GM13976 (cell line): ENCODE results near the gene C10orf71.

Source experiments
- DNase-seq: peaks from one replicate; pipeline ENCODE4 v3.0.0; 2012; ENCODE audit warnings: low spot score
- CTCF ChIP-seq: IDR thresholded peaks from 2 replicates; pipeline ENCODE4 v1.5.1; 2012; ENCODE audit warnings: borderline replicate concordance, mild to moderate bottlenecking; ENCODE audit not compliant: insufficient read depth; ENCODE audit errors: extremely low read depth, missing control alignments, control extremely low read depth
- in situ Hi-C: fragments of 300-500 bp; cut with MboI; formaldehyde crosslinking; loops from one replicate; pipeline ENCODE4 v1.12.0; 2022; ENCODE audit warnings: low sequenced_read_pairs, mixed read lengths, inconsistent platforms; ENCODE audit not compliant: unreplicated experiment

C10orf71 gene

GRCh38 chr10:49257154-49257553 is 41.8 kb upstream of the C10orf71 start:
- DNase-seq: no peak
- TF ChIP-seq CTCF: no peak
- in situ Hi-C loops: no loop called here

DNA sequence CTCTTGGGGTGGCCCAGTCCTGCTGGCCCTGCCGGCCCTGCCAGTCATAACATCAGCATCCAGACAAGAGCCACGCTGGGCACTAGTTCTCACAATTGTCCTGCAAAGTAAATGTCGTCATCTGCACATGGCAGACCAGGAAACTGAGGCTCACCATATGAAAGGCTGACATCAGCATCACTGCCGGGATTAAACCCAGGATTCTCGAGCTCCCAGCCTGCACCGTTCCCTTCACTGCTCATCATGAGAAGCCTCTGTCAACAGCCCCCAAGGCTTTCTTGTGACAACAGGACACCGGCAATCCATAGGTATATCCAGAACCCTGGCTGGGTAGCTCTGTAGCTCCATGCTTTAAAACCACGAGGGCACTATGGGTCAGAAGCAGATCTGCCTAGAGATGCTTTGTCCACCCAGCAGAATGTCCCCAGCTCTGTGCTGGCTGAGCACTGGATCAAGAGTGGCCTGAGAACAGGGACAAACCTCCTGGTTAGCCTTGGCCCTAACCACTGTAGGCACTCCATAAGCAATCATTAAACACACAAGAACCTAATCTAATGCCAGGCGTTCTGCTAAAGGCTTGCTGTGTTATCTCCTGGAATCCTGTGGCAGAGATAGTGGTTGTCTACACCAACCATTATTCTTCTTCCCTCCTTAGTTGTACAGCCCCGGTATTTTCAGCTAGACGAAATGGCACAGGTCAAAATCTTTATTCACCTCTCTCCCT is 41.2 kb upstream of the C10orf71 start:
- DNase-seq: no peak
- in situ Hi-C loops: no loop called here
- no peak for TF ChIP-seq CTCF

DNA sequence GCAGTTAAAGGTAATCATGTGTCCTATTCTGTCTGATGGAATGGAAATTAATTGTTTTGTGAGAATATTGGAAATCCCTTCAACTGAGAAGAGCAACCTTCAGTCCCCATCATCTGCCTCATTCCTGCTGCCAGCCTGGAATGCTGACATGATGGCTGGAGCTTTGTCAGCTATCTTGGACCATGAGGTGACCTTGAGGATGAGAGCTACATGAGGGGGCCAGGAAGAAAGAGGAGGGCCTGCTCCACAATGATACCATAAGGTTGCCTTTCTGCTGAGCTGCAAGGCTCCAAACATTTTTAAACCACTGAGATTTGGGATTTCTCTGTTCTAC is 40.7 kb upstream of the C10orf71 start:
- in situ Hi-C loops: no loop called here
- DNase-seq: no peak
- no peak for TF ChIP-seq CTCF

DNA sequence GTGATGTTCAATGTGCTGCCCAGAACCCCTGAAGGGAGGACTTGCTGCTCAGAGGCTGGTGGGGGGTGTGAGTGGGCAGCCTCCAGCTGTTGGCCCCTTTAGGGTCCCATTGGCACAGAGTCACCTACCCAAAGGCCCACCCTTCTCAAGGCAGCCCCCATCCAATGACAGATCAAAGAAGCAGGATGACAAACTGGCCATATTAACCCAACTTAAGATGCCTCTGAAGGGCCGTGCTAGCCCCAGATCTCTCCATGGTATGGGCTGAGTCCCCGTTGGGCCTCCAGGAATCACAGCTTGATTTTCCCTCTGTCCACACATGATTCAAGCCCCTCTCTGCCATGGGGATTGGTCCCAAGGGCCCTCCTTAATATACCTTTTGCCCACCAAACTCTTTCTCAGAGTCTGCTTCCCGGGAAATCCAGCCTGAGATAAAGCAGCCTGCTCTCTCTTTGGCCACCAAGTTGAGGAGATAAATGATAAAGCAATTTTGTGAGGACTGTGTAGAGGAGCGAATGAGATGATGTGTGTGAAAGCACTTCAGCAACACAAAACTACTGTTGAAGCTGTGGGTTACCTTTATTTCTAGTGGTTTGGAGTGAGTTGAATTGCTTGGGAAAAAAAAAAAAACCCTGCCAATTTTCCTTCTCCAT is 38.2 kb upstream of the C10orf71 start:
- in situ Hi-C loops: no loop called here
- no peak for DNase-seq
- no peak for TF ChIP-seq CTCF

- TF ChIP-seq CTCF: no peak
- in situ Hi-C loops: no loop called here
- DNase-seq: no peak
Observed at GRCh38 chr10:49263591-49263990, 35.4 kb upstream of the C10orf71 start.

DNA sequence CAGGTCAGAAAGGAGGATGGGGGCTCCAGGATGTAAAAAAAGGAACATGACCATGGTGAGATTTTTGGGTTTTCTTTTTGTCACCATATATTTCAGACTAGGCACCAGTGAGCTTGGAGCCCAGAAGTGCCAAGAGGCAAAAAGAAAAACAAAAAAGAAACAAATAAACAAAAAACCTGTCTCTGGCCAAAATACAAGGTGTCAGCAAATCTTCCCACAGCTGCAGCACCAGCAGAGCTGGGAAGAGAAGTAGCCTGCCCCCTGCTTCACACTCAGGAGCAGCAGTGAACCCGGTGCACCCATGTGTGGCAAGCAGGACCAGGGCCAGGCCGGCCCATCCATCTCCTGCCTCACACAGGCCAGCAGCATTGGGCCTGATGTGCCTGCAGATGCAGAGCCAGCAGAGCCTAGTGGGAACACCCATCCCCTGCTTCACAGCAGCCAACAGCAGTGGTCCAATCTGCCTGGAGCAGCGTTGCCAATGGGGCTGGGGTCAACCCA is 34.7 kb upstream of the C10orf71 start:
- DNase-seq: no peak
- TF ChIP-seq CTCF: no peak
- in situ Hi-C loops: no loop called here
